A549 treated with CORT108297 at 1 μM for 4 hours (cell line): ENCODE results near the gene PICALM. TPM values are rescaled to one million over a fixed set of nuclear protein-coding genes. Genes with fewer than 3 reads are reported as not detected.

Experiments
- total RNA-seq: library from RNA; stranded (reverse); fragments of 200-300 nt; extraction: Qiagen RNA extraction; gene quantifications from 5 replicates; pipeline ENCODE4 v1.2.3, GENCODE V29; 2022

The PICALM gene
- 78.7 to 108 TPM (median 83.1 TPM) in 5 replicates for total RNA-seq

DNA sequence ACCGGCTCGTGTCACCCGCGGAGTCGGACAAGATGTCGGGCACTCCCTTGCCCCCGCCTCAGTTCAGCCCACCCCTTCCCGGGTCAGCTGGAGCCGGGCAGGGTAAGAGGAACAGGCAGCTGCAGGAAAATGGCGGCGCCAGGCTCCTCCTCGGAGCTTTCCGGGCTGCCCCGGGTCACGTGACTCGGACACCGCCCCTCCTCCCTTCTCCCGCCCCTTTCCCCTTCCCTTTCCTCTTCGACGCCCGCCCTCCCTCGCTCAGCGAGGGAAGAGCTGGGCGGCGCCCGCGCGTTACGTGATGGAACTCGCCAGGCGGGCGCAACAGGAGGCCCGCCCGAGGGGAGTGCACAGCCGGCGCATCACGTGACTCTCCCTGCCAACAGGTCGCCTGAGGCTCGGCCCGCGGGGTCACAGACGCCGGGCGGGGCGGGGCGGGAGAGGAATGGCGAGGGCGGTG, at the start of gene PICALM:
PICALM (minus strand) TSS at position 134 of the 457 bp plus-strand sequence. CDS start 304 bp downstream, outside the sequence.

Other genes starting within 250 kb of the PICALM start
- not detected in 5 replicates for gene CCDC83, start 213.7 kb downstream of the PICALM start, total RNA-seq
- 25.2 to 32.3 TPM (median 26.6 TPM) in 5 replicates for gene EED, start 175.7 kb upstream of the PICALM start, total RNA-seq
- 38.0 to 45.2 TPM (median 38.7 TPM) in 5 replicates for gene HIKESHI, start 233.2 kb upstream of the PICALM start, total RNA-seq